C1 segment of cervical spinal cord (tissue), 14 donors: Measurements from ENCODE around the gene GRB7.

Experiments used
- DNase-seq, 14 donors: peaks; one replicate each; lab custom pipeline; 2025; lab: John Stamatoyannopoulos, UW

GRB7 gene

DNA sequence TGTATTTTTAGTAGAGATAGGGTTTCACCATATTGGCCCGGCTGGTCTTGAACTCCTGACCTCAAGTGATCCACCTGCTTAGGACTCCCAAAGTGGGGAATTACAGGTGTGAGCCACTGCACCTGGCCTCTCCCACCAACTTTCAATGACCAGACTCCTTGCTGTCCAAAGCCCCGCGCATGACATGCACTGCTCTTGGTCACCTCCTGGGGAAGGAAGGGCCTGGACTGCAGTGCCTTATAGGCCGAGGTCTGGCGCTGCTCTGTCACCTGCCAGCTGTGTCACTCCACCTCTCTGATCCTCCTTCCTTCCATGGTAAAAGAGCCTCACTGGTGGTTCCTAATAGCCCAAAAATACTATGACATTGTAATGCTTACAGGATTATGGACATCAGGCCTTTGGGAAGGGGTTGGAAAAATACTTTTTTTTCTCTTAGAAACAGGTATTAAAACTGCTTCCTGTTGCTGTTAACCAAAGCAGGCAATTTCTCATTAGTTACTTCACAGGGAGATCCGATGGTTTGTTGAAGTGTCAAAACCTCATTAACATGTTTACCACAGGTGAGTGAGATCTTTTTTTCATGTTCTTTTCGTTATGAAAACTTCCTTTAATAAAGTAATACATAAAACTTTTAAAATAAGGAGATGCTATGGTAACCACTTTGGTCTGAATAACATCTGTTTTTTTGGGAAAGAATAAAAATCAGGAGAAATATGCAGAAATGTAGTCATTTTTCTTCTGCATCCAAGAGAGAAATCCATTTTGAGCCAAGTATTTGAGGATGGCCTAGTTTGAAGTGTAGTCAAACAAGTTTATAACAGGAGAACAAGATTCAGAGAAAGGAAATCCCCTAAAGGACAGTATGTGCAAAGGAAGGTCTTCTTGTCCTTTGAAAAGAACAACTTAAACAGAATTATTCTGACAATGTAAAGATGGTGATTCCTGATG is 35.5 kb downstream of the GRB7 start:
- DNase-seq: no peak

DNA sequence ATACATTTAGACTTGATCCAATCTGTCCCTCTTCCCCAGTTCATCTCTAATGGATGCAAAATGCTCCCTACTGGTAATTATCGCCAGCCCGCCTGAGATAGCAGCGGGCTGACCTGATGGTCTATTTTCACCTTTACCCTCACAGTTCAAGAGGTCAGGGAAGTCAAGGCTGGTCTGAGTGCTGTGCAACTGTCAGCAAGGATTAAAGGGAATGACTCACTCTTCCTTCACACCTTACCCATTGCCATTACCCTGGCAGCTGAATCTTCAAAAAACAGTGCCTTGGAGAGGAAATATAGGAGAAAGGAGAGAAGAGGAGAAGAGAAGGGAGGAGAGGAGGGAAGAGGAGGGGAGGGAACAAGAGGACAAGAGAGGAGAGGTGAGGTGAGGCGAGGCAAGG is 36.3 kb downstream of the GRB7 start:
- DNase-seq: no peak

DNA sequence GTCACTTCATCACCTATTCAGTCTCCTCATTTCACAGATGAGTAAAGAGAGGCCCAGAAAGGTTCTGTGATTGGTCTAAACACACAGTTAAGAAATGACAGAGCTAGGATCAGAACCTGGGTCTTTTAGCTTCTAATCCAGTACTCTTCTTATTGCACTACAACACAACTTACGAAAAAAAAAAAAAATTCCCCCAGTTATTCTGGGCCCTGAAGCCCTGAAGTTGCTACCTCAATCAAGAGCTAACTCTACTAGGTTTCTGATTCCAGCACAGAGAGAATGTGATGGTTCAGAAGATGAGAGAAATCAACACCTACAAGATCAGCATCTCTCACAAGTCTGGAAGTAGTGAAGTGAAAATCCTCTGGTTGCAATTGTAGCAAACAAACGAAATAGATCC is 37.3 kb downstream of the GRB7 start:
- DNase-seq: no peak

DNA sequence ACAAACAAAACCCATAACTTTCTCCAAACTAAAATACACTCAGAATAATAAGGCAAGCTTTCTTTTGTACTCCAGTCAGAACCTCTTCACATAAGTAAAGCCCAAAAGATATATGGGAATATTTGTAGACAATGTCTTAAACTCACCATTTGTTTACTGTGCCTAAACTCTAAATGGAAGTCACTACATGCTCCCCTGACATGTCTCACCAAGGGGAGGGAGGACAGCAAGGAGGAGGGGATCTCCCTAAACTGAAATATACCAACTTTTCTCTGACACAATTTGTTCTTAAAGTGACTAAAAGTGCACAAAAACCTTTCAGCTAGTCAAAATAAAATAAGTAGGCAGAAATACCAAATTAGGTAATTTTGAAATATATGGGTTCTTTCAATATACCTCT is 38.5 kb downstream of the GRB7 start:
- no peak for DNase-seq

DNA sequence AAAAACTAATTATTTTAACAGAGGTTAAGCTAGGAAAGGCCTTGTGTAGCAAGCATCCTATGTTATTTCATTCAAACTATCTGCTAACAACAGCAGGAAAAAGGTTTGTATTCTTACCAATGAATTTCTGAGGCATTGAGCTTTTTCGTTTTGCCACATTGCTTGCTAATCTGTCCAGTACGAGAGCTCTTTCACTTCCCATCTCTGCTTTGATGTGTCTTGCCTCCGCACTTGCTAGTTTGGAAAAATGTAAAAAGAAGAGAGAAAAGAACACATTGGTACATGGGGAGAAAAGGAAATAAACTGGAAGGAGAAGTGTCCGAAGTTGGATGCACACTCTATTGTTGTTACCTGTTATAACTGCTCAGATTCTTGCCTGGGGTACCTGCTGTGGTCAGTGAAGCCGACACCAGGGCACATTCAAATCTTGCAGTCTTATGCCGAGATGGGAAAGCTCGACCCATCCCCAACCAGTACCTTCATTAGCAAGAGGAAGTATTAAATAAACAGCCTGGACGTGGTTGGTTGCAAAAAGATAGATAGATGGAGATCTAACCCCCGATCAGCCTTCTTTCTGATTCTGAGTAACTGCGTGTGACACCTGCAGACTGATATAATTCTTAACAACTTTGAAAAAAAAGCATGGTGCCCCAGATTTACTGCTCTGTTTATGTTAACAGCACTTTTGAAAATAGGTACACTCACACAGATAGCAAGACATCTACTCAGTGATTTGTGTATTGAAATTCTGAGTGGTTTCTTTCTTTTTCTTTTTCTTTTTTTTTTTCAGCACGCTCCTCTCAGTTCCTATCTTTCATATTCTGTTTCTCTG is 40.0 kb downstream of the GRB7 start:
- no peak for DNase-seq

DNA sequence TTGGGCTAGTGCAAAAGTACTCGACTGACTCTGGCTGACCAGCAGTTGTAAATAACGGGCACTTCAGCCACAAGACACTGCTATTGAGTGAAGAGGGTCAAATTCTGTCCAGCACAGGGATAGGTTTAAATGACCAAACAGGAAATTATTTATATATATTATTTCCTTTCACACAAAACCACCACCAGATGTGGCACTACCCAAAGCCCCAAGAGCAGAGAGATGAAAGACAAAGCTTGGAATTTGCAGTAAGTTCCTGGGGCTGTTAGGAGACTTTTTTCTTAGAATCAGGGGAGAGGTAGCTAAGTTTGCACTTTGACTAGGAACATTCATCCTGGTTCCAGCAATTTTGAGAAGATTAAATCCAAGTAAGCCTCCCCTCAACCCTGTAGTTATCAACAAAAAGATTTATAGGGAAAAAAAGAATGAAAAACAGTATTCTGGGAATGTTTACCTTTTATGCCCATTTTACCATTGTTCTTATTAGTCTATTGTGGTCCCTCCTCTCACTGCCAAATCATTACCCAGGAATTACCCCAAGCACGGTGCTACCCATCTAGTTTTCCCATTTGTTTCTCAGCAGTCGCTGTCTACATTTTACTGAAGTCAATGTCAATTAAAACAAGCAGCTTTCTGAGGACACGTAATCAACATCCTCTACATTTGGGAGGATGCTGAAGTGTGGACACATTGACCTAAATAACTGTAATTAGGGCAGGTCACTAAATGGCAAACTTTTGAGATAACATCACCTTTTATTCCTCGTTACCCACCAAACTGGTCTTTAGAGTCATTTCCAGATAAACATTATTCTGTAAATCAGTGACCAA is 43.5 kb downstream of the GRB7 start:
- no peak for DNase-seq

DNA sequence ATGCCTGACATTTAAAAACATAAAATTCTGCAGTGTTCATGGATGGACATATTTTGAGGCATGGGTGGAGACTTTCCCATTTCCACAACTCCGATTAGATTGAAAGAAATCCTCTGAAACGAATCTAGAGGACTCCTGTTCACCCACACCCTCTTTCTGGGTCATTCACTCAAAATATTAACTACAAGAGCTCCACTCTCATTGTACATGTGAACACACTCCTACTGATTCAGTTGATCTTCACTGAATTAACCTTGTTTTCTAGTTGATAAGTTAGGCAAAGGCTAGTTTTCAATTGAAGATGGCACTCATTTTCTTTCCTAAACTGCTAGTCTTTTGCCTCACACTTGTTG is 44.1 kb downstream of the GRB7 start:
- DNase-seq: no peak

DNA sequence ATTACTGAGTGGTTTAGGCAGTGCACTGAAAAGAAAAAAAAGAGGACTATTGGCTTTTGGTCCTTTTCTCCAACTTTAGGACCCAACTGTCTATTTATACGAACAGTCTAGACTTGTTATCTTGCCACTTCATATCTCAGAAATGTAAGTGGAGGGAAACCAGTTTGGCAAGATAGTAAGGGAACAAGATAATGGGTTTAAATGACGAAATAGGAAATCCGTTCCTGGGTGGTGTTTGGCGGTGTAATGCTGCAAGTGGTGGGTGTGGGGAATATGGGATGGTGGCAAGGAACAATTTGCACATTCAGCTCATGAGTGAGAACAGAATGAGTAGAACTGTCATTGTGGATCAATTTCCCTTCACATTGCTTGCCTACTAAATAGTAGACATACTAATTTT is 44.7 kb downstream of the GRB7 start:
- no peak for DNase-seq

DNA sequence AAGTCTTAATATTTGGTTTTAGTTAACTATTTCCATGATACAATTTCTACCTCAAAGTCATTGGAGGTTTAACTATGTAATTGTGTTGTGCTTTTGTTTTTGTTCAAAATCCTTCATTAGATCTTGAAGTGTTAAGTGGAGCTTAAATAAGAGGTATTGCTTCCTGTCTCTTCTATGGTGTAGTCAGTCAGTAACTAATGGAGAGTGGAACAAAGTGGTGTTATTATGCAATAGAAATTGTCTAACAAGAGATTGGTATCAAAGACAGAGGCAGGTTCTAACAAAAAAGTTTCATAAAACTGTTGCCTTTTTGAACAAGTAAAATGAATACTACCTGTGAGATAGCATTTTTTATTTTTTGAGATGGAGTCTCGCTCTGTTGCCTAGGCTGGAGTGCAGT is 45.2 kb downstream of the GRB7 start:
- no peak for DNase-seq

DNA sequence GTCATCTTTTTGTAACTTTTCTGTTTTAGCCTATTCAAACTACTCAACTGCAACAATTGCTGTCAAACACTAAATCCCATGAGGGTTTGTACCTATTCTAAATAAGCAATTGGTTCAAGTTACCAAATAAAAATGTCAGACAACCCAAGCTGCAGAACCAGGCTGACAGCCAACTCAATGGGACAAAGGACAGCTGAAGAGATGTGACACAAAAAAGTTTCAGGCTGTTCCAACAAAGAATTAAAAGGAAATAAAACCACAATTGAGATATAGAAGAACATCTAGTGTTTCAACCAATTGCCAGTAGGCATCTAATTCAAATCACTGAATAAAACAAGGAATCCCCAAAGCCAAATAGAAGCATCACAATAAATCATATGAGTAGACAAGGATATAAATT is 49.3 kb downstream of the GRB7 start:
- no peak for DNase-seq

DNA sequence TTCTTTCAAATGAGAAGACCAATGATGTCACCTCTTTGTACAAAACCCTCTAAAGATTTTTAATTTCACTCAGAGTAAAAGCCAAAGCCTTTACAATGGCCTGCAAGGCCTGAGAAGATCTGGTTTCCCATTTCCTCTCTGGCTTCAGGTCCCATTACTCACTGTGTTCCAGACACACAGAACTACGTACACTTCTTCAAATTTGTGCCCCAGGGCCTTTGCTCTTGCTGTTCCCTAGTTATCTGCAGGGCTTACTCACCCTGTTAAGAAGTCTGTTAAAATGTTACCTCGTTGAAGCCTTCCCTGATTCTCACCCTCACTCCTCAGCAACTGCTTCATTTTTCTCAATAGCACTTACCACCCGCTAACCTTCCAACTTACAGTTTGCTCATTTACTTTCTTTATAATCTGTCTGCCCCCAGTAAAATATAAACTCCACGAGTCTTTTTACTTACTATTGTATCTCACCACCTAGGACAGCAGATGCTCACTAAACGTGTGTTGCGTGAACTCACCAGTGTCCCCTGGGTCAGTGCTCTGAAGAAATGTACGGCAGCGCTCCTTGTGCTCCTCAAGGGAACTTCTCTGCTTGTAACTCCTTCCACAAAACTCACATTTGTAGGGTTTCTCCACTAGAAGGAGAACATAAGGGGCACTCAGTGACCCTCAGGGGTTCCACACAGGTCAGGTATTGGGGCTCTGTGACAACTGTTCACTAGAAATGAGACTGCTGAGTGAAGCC is 50.2 kb downstream of the GRB7 start:
- no peak for DNase-seq

DNA sequence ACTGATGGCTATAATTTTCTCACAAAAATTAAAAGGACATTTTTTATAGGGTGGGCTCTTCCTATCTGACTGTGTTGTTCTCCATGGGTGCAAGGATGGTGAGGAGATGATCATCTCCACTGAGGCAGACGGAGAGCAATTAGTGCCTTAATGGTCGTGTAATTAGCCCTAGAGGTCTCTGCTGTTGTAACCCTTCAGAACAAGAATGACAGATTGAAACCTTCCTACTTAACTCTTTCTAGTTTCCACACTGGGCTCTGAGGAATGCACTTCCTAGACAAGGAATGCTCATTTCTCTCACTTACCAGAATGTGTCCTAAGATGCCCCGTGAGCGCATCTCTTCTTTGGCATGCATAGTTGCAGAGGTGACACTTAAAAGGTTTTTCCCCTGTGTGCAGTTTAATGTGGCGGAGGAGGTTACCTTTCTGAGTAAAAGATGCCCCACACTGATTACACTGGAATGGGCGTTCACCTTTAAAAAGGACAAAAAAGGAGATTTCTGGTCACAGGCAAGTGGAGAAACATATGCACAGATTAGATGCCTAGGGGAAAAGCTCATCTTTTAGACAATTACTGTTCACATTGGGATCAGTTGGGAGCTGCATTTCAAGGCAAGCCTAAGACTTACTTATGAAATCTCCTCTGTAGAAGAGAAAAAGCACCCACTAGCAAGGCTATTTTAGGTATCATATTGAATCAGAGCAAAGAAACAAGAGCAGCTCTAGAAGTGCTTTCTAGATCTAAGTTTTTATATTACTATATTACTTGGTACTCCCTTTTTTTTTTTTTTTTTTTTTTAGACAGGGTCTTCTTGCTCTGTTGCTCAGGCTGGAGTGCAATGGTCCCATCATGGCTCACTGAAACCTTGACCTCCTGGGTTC is 53.6 kb downstream of the GRB7 start:
- DNase-seq: no peak

DNA sequence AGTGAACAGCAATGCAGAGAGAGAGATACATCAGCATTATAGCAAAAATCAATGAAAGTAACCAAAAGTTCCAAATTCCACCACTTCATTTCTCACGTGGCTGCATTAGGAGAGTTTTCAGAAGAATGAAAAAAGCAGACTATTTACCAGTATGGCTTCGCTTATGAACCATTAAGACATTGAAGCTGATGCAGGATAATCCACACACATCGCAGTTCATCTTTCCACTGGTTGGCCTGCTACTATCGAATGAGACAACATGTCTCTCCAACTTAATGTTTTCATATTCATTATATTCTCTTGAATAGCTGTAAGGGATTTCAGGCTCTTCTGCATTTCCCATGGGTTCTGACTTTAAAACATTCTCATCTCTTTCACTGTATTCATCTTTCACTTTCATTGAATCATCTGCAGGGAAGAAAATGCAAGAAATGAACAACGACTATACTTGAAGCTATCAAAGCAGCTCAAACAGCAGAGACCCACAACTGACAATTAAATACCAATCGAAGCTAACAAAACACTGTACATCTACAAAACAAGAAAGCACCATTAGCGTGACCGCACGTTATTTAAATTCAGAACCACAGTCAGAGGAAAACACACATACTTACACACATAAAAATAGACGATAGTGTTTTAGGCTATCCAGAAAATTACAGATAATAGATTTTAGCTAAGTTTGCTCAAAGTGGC is 54.9 kb downstream of the GRB7 start:
- DNase-seq: no peak

DNA sequence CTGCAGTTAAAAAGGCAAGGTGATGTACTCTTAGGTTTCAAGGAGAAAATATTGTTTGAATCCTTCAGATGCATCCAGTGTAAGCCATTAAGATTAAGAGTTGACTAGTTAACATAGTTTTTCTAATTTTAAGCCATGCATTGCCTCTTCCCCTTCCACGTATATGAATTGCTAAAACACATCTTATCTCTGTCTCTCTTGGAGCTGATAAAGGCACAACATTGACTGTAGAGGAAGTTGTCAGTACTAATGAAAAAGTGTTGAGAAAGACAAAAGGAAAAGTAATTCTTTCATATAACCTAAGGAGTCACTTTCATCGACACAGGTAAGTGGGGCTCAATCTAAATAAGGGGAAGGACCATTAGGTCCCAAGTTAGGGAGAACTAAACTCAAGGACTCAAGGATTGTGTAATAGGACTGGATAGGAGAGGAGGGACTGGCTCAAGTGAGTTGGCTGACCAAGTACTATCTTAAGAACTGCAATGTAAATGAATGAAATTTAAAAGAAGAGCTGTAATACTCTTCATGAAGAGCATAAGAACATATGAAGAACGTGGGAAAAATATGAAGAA is 55.6 kb downstream of the GRB7 start:
- DNase-seq: no peak

DNA sequence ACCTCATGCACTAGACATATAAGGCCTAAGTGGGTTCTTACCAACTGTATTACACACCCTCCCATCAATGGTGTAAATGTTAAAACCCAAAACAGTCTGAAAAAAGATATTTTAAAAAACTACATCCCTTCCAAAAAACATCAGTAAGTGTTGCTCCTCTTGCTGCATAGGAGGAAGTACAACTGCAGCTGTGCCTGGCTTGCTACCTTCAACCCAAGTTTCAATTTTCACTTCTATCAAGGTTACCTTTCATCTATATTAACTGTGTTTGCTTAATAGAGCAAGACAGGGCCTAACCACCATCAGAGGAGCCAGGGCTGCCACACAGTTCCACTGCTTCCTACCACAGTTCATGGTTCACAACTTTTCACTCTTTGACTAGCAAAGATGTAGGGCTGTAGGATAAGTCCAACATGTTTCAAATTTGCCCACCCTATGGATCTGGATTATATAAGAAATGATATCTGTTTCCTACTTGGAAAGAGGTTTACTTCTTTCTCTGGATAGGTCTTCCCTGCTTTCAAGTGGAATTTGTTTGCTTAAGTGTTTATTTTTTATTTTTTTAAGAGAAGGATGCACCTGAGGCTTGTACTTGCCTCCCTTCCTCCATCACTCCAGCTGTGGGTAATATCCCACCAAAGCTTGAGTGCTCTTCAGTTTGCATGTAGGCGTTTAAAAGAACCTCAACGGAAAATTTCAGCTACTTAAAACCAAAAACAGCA is 56.7 kb downstream of the GRB7 start:
- no peak for DNase-seq
